ENCODE data around the gene SVIL. TPM values are rescaled to one million over a fixed set of nuclear protein-coding genes. Genes with fewer than 3 reads are reported as not detected.

SVIL gene
- total RNA-seq, 4 donors from 2014 or later = 1,040 to 1,354 (median 1,121) TPM

GRCh38 chr10:29414501-29414900 lies 220.3 kb downstream of the SVIL start:
- intact Hi-C loops (cut with DNase I; ENCODE audit: low total_unique reads) = no loop called here
- TF ChIP-seq, protein P1, sequence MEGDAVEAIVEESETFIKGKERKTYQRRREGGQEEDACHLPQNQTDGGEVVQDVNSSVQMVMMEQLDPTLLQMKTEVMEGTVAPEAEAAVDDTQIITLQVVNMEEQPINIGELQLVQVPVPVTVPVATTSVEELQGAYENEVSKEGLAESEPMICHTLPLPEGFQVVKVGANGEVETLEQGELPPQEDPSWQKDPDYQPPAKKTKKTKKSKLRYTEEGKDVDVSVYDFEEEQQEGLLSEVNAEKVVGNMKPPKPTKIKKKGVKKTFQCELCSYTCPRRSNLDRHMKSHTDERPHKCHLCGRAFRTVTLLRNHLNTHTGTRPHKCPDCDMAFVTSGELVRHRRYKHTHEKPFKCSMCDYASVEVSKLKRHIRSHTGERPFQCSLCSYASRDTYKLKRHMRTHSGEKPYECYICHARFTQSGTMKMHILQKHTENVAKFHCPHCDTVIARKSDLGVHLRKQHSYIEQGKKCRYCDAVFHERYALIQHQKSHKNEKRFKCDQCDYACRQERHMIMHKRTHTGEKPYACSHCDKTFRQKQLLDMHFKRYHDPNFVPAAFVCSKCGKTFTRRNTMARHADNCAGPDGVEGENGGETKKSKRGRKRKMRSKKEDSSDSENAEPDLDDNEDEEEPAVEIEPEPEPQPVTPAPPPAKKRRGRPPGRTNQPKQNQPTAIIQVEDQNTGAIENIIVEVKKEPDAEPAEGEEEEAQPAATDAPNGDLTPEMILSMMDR (IDR thresholded peaks at IDR 0.05 in 4 of 5, conservative IDR thresholded peaks at IDR 0.05 in 1 of 5) = no peak
- TF ChIP-seq POLR2A (IDR thresholded peaks at IDR 0.05) = no peak
- ATAC-seq (no peak), DNase-seq (no peak)
- H3K4me3 ChIP-seq = no peak overlapping the region
- no peaks in the 10 kb centered on the region for H3K27me3 ChIP-seq
- peak overlapping the region; percentile 16 to 99 (median 60) for H3K27ac ChIP-seq
- in situ Hi-C loops (cut with MboI; ENCODE audit: low sequenced_read_pairs in 4 of 4) = no loop called here
- H3K36me3 ChIP-seq = peaks cover 0 to 9% of the 10 kb centered on the region in 2 donors
- no peaks in the 10 kb centered on the region for H3K9me3 ChIP-seq
- H3K4me1 ChIP-seq = peaks cover 66 to 68% of the 10 kb centered on the region in 2 donors

GRCh38 chr10:29412485-29412884 lies 222.3 kb downstream of the SVIL start:
- no peaks in the 10 kb centered on the region for H3K9me3 ChIP-seq
- no peak overlapping the region for H3K4me3 ChIP-seq
- peaks cover 0 to 9% of the 10 kb centered on the region in 2 donors for H3K36me3 ChIP-seq
- TF ChIP-seq POLR2A (IDR thresholded peaks at IDR 0.05) = no peak
- TF ChIP-seq, protein P1 (IDR thresholded peaks at IDR 0.05 in 4 of 5, conservative IDR thresholded peaks at IDR 0.05 in 1 of 5) = no peak
- ATAC-seq (no peak), DNase-seq (no peak)
- H3K4me1 ChIP-seq = peaks cover 61 to 68% of the 10 kb centered on the region in 2 donors
- in situ Hi-C loops (cut with MboI; ENCODE audit: low sequenced_read_pairs in 4 of 4) = no loop called here
- peak overlapping the region; percentile 51 to 99 (median 92) for H3K27ac ChIP-seq
- intact Hi-C loops (cut with DNase I; ENCODE audit: low total_unique reads) = no loop called here
- no peaks in the 10 kb centered on the region for H3K27me3 ChIP-seq

GRCh38 chr10:29411666-29412315 lies 223.0 kb downstream of the SVIL start:
- DNase-seq (no peak), ATAC-seq (no peak)
- intact Hi-C loops (cut with DNase I; ENCODE audit: low total_unique reads) = no loop called here
- no peaks in the 10 kb centered on the region for H3K27me3 ChIP-seq
- H3K4me3 ChIP-seq = no peak overlapping the region
- H3K36me3 ChIP-seq = peaks cover 0 to 9% of the 10 kb centered on the region in 2 donors
- TF ChIP-seq, protein P1 (IDR thresholded peaks at IDR 0.05 in 4 of 5, conservative IDR thresholded peaks at IDR 0.05 in 1 of 5) = no peak
- H3K9me3 ChIP-seq = no peaks in the 10 kb centered on the region
- in situ Hi-C loops (cut with MboI; ENCODE audit: low sequenced_read_pairs in 4 of 4) = no loop called here
- H3K4me1 ChIP-seq = peaks cover 56 to 61% of the 10 kb centered on the region in 2 donors
- peak overlapping the region; percentile 51 to 99 (median 92) for H3K27ac ChIP-seq

DNA sequence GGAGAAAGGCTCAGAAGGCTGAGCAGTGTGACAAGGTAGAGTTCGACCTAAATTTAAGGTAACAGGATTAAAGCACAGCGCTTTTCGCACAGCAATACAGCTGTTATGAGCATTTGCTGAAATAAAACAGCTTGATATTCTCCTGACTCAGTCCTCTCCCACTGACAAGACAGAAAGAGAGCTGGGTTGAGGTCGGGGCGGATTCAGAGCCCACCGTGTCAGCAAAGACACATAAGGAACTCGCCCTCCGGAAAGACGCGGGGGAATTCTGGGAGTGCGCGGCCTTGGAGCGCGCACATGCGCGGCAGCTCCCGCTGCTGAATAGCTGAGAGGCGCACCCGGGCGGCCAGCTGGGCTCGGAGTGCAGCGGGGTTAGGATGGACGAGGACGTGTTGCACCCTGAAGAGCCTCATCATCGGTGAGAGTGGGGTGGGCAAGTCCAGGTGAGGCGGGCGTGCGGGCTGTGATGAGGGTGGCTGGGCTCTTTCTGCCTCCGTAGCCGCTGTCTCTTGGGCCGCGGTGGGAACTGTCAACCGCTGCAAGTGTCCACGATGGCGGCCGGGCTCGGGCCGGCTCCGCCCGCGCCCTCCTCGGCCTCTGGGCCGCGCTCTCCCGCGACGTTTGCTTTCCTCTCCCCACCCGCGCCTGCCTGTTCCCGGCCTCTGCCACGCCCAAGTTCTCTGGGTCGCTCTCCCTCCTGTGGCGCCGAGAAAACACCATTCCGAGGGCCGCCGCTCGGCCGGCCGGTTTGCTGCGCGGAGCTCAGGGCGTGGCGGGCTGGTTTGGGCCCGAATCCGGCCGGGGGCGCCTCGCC lies 225.3 kb downstream of the SVIL start:
- no peaks in the 10 kb centered on the region for H3K27me3 ChIP-seq

More for the DNA sequence above, 225.3 kb downstream of the SVIL start:
- peaks cover 40 to 43% of the 10 kb centered on the region in 2 donors for H3K4me1 ChIP-seq
- H3K9me3 ChIP-seq = no peaks in the 10 kb centered on the region
- in situ Hi-C loops (cut with MboI; ENCODE audit: low sequenced_read_pairs in 4 of 4) (no loop called here), intact Hi-C loops (cut with DNase I; ENCODE audit: low total_unique reads) (no loop called here)
- DNase-seq = peak; percentile 54 to 70
- peak; percentile 82 to 83 for TF ChIP-seq POLR2A (IDR thresholded peaks at IDR 0.05)
- TF ChIP-seq, protein P1 (IDR thresholded peaks at IDR 0.05 in 4 of 5, conservative IDR thresholded peaks at IDR 0.05 in 1 of 5) = no peak
- peak overlapping the region; percentile 91 to 99 (median 92) for H3K27ac ChIP-seq
- no peaks in the 10 kb centered on the region for H3K36me3 ChIP-seq
- peak; percentile 86 to 90 for ATAC-seq
- peak overlapping the region; percentile 73 to 95 (median 75) for H3K4me3 ChIP-seq
